Thyroid gland (tissue), 4 donors: ENCODE measurements around the gene ZNF385C. TPM values are rescaled to one million over a fixed set of nuclear protein-coding genes. Genes with fewer than 3 reads are reported as not detected.

Experiments used
- DNase-seq, 2 donors: peaks; one replicate each; pipeline ENCODE4 v3.0.0-alpha.2; 2019
- H3K27ac ChIP-seq, 3 donors: fragments of 200-600 bp; sonication (generic); 1 replicate in 2 of 3; 2 replicates in 1 of 3; pipeline ENCODE4 v1.5.1; 2016 to 2019; ENCODE audit warnings: mild to moderate bottlenecking in 1 of 3, moderate library complexity in 1 of 3
- H3K27me3 ChIP-seq: fragments of 200-600 bp; sonication (generic); one replicate; pipeline ENCODE4 v1.5.1; 2019
- H3K36me3 ChIP-seq, 2 donors: fragments of 200-600 bp; sonication (generic); one replicate each; pipeline ENCODE4 v1.5.1; 2016 to 2019
- H3K4me1 ChIP-seq, 2 donors: fragments of 200-600 bp; sonication (generic); one replicate each; pipeline ENCODE4 v1.5.1; 2017 to 2019
- H3K4me3 ChIP-seq, 3 donors: fragments of 200-600 bp; sonication (generic); replicated peaks in 1 of 3; 1 replicate in 2 of 3; 2 replicates in 1 of 3; pipeline ENCODE4 v1.5.1; 2016; ENCODE audit warnings: mild to moderate bottlenecking in 1 of 3
- H3K9me3 ChIP-seq: fragments of 200-600 bp; sonication (generic); one replicate; pipeline ENCODE4 v1.5.1; 2017
- POLR2A ChIP-seq, 2 donors: fragments of 450-650 bp; IDR thresholded peaks; one replicate each; pipeline ENCODE4 v1.6.1; 2017; ENCODE audit warnings: antibody characterized with exemption in 2 of 2, mild to moderate bottlenecking in 2 of 2, moderate library complexity in 1 of 2
- WGBS, 2 donors: methylation state at CpG; one replicate each; pipeline ENCODE4 v1.1.5; 2017; 5-methylcytosine and 5-hydroxymethylcytosine counted together
- intact Hi-C: fragments of 100-400 bp; cut with DNase I; formaldehyde crosslinking; loops from one replicate; pipeline ENCODE4 v1.15.1; 2023
- total RNA-seq, 4 donors: library from RNA; depleted of rRNA; stranded (reverse); fragments of >200 nt; gene quantifications; one replicate each; pipeline ENCODE4 v1.2.3, GENCODE V29; 2016
- TF ChIP-seq, protein P1 (sequence below), 6 experiments: fragments of 200-600 bp in 3 of 6; fragments of 450-650 bp in 3 of 6; sonication (generic) in 3 of 6; IDR thresholded peaks; one replicate each; pipeline ENCODE4 v1.5.1; 2016 to 2019; ENCODE audit warnings: antibody characterized with exemption in 6 of 6, mild to moderate bottlenecking in 2 of 6, inconsistent platforms in 1 of 6, moderate library complexity in 1 of 6

Gene ZNF385C
- total RNA-seq, 4 donors from 2014 or later = 0.22 to 0.54 TPM; not detected in 2

DNA sequence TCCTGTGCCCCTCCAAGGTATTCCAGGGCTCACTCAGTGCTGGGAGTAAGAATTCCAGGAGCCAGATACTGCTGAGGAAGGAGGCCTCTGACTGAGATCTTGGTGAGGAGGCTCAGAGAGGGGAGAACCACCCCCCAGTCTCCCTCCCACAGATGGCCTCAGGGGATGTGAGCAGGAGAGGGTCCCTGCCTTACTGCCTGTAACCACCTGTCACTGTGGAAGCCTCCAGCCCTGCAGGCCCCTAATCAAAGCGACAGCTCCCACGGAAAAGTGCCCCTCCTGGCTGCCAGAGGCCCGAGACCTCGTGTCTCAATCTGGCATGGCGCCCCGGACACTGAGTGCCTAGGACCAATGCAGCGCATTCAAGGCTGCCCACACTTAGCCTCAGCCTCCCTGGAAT, 40.2 kb downstream of the ZNF385C start:
- Histone ChIP-seq H3K4me3 (no peak overlapping the region), H3K27ac (no peak overlapping the region), H3K4me1 (no peaks in the 10 kb centered on the region), H3K9me3 (no peaks in the 10 kb centered on the region), H3K27me3 (no peaks in the 10 kb centered on the region), H3K36me3 (no peaks in the 10 kb centered on the region)
- TF ChIP-seq, protein P1, sequence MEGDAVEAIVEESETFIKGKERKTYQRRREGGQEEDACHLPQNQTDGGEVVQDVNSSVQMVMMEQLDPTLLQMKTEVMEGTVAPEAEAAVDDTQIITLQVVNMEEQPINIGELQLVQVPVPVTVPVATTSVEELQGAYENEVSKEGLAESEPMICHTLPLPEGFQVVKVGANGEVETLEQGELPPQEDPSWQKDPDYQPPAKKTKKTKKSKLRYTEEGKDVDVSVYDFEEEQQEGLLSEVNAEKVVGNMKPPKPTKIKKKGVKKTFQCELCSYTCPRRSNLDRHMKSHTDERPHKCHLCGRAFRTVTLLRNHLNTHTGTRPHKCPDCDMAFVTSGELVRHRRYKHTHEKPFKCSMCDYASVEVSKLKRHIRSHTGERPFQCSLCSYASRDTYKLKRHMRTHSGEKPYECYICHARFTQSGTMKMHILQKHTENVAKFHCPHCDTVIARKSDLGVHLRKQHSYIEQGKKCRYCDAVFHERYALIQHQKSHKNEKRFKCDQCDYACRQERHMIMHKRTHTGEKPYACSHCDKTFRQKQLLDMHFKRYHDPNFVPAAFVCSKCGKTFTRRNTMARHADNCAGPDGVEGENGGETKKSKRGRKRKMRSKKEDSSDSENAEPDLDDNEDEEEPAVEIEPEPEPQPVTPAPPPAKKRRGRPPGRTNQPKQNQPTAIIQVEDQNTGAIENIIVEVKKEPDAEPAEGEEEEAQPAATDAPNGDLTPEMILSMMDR (IDR thresholded peaks at IDR 0.05) = no peak
- TF ChIP-seq POLR2A (IDR thresholded peaks at IDR 0.05) = no peak
- no peak for DNase-seq
- WGBS, 2 donors = 61 to 72% methylated on average over 3 to 5 of the region's 7 CpGs
- intact Hi-C loops = no loop called here

DNA sequence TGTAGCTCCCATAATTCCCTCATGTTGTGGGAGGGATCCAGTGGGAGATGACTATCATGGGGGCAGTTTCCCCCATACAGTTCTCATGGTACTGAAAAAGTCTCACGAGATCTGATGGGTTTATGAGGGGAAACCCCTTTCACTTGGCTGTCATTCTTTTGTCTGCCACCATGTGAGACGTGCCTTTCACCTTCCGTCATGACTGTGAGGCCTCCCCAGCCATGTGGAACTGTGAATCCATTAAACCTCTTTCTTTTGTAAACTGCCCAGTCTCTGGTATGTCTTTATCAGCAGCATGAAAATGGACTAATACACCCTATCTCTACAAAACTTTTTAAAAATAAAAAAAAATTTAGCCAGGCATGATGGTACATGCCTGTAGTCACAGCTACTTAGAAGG, 41.6 kb downstream of the ZNF385C start:
- TF ChIP-seq POLR2A (IDR thresholded peaks at IDR 0.05) = no peak
- TF ChIP-seq, protein P1 (IDR thresholded peaks at IDR 0.05) = no peak
- Histone ChIP-seq H3K4me3 (no peak overlapping the region), H3K4me1 (no peaks in the 10 kb centered on the region), H3K27ac (no peak overlapping the region), H3K9me3 (no peaks in the 10 kb centered on the region), H3K27me3 (no peaks in the 10 kb centered on the region), H3K36me3 (no peaks in the 10 kb centered on the region)
- 68 to 70% methylated on average over 3 of the region's 3 CpGs for WGBS, 2 donors
- no peak for DNase-seq
- intact Hi-C loops = no loop called here

- TF ChIP-seq POLR2A (IDR thresholded peaks at IDR 0.05) = no peak
- TF ChIP-seq, protein P1 (IDR thresholded peaks at IDR 0.05) = no peak
- no peaks in the 10 kb centered on the region for H3K9me3 ChIP-seq
- peaks cover 4 to 5% of the 10 kb centered on the region in 2 donors for H3K4me1 ChIP-seq
- H3K4me3 ChIP-seq = no peak overlapping the region
- WGBS, 2 donors = 34 to 43% methylated on average over 6 of the region's 6 CpGs
- DNase-seq = no peak
- no peak overlapping the region for H3K27ac ChIP-seq
- intact Hi-C loops = no loop called here
- H3K27me3 ChIP-seq = no peaks in the 10 kb centered on the region
- H3K36me3 ChIP-seq = no peaks in the 10 kb centered on the region
Observed at GRCh38 chr17:42055496-42055895, 42.8 kb downstream of the ZNF385C start.

DNA sequence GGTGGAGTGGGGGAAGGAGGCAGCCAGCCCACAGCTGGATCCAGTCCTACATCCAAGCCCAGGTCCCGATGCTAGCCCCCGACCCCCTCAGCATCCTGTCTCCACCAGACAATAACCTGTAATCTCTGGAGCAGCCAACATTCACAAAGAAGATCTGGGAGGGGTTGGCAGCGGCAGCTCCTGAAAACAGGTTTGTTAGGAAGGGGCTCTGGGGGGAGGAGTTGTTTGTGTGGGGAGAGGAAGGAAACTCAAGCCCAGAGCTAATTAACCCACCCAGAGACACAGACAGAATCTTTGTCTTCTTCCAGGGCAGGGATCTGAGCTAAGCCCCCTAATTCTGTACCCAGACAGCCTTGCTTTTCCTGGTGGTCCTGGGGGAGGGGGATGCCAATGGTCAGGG, 43.2 kb downstream of the ZNF385C start:
- no peak overlapping the region for H3K27ac ChIP-seq
- no peak overlapping the region for H3K4me3 ChIP-seq
- no peaks in the 10 kb centered on the region for H3K27me3 ChIP-seq
- peaks cover 4 to 7% of the 10 kb centered on the region in 2 donors for H3K4me1 ChIP-seq
- 30 to 34% methylated on average over 3 of the region's 3 CpGs for WGBS, 2 donors
- no peak for TF ChIP-seq POLR2A (IDR thresholded peaks at IDR 0.05)
- TF ChIP-seq, protein P1 (IDR thresholded peaks at IDR 0.05) = no peak
- intact Hi-C loops = no loop called here
- no peak for DNase-seq
- no peaks in the 10 kb centered on the region for H3K36me3 ChIP-seq
- no peaks in the 10 kb centered on the region for H3K9me3 ChIP-seq

- Histone ChIP-seq H3K4me1 (peaks cover 4 to 11% of the 10 kb centered on the region in 2 donors), H3K27me3 (no peaks in the 10 kb centered on the region), H3K27ac (no peak overlapping the region), H3K4me3 (no peak overlapping the region), H3K36me3 (no peaks in the 10 kb centered on the region), H3K9me3 (no peaks in the 10 kb centered on the region)
- 15 to 19% methylated on average over 12 of the region's 12 CpGs for WGBS, 2 donors
- DNase-seq = no peak
- no peak for TF ChIP-seq POLR2A (IDR thresholded peaks at IDR 0.05)
- intact Hi-C loops = no loop called here
Observed at GRCh38 chr17:42053731-42054500, 44.4 kb downstream of the ZNF385C start.
